Amygdala (tissue), 56 donors: ENCODE results near the gene SCD.
A peak's percentile ranks its signal among the peaks of the same experiment; 100 is the strongest.
"Not testable (repeated sequence)": the region's sequence is repeated elsewhere in the genome, so short reads cannot be mapped to it uniquely, and the experiment has no call there.

ENCODE experiments used
- DNase-seq, 56 donors: peaks; one replicate each; lab custom pipeline; 2025; lab: John Stamatoyannopoulos, UW

The SCD gene

GRCh38 chr10:100346765-100347567, at the start of gene SCD:
Gene SCD, plus strand, starts transcription at chr10:100347233. Its CDS starts 272 bp downstream, at chr10:100347505.
- DNase-seq = peak; percentile 31 to 99 (median 95)

- no peak for DNase-seq
Observed at GRCh38 chr10:100297242-100297641, 49.8 kb upstream of the SCD start.

GRCh38 chr10:100301123-100301522, 45.9 kb upstream of the SCD start:
- DNase-seq = not testable (repeated sequence)

DNA sequence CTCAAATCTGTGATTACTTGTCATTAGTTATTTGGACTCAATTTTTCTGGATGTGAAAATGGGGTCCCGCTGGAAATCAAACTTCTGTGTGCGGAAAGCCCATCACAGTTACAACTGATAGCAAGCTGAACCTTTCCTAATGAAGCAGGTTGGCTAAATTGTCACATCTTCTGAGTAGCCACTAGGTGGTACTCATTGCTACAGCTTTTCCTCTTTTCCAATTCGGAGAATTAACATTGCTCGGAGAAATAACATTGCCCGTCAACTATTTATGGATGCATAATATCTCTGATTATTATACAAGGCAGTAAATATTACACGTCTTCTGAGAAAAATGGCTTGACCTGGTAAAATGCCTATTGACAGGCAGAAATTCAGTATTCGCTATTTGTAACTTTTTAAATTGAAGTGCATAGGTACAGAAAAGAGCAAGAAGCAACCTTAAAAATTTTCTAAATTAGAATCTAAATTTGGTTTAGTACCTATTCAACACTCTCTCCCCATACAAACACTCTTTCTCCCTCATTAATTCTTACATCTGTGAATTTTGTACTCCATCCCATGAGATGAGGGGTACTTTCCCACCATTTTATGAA, 43.2 kb upstream of the SCD start:
- no peak for DNase-seq

DNA sequence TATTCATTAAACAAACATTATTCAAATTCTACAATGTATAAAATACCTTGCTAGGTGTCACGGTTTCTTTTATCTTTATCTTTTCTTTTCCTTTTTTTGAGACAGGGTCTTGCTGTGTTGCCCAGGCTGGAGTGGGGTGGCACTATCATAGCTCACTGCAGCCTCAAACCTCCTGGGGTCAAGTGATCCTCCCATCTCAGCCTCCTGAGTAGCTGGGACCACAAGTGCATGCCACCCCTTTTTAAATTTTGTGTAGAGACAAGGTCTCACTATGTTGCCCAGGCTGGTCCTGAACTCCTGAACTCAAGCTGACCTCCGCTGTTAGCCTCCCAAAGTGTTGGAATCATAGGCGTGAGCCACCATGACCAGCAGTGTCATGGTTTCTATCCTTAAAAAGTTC, 42.6 kb upstream of the SCD start:
- no peak for DNase-seq

DNA sequence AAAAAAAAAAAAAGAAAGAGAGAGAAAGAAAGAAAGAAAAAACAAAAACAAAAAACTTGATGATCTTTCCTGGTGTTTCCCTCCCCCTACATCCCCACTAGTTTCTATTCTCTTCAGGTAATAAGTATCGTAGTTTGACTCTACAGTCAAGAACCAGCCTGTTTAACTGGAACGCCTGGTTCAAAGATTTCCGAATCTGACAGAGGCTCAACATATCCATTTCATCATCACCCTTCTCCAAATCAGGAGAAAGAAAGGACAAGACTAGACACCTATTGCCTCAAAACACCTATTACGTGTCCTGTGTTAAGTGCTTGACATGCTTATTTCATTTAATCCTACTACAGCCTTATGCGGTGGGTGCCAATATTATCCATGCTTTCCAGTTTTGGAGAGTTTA, 40.2 kb upstream of the SCD start:
- DNase-seq = no peak

DNA sequence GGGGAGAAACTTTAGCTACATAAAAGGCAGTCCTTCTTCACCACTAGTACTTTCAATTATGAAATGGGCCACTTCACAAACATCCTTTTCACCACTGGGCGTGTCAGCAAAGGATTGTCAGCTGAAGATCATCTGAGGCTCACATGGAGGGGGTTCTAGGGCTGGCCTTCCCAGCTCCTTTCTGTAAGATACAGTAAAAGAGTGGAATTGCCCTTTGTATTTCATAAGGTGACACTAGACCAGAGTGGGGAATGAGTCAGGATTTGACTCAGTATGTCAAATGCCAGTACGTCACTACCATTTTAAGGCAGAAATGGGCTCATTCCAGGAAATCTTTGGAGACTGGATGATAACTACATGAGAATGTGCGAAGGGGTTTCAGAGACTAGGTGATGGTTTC, 39.3 kb upstream of the SCD start:
- no peak for DNase-seq

GRCh38 chr10:100311298-100311697, 35.7 kb upstream of the SCD start:
- no peak for DNase-seq

GRCh38 chr10:100315615-100316014, 31.4 kb upstream of the SCD start:
- peak in 1 of 56 donors; percentile 3 for DNase-seq

DNA sequence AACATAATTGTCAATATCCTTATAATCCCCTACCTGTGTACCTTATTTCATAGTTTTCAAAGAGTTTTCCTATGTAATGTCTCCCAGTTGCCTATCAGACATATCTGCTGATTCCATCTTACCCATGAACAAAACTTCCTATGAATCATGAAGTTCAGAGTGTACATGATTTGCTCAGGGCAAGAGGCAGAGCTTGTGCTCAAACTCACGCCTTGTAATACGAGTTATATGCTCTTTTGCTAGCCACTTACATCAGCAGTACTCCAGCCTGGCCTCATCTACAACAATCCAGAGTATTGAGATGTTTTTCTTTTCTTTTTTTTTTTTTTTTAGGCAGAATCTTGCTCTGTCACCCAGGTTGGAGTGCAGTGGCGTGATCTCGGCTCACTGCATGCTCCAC, 28.8 kb upstream of the SCD start:
- DNase-seq = no peak

DNA sequence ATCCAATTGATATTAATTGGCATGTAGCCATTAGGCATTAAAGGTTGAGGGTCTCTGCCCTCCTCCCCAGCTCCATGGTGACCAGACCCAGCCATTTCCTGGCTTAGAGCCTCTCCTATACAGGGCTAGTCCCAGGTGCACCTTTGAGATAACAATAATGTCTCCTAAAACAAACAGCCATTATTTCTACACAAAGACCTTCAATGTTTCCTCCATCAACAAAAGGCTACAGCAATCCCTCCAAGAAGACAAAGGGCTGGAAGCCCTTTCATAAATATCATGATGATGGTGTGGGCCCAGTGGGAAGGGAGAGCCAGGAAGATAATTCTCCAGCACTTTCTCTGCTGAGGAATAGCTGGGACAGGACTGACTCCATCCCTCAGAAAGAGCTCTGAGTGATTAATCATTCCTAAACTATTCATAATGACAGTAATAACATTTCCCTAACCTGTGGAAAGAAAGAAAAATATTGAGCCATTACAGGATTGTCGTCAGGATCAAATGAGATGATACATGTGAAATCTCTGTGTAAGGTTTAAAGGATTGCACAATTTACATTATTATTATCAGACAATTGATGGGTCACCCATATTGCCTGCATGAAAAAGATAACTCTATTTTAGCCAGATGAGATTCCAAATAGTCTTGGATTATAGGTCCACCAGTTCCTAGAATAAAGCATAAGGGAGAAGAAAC, 27.2 kb upstream of the SCD start:
- peak in 10 of 56 donors; percentile 3 to 58 (median 26) for DNase-seq

GRCh38 chr10:100325158-100325557, 21.9 kb upstream of the SCD start:
- no peak for DNase-seq

DNA sequence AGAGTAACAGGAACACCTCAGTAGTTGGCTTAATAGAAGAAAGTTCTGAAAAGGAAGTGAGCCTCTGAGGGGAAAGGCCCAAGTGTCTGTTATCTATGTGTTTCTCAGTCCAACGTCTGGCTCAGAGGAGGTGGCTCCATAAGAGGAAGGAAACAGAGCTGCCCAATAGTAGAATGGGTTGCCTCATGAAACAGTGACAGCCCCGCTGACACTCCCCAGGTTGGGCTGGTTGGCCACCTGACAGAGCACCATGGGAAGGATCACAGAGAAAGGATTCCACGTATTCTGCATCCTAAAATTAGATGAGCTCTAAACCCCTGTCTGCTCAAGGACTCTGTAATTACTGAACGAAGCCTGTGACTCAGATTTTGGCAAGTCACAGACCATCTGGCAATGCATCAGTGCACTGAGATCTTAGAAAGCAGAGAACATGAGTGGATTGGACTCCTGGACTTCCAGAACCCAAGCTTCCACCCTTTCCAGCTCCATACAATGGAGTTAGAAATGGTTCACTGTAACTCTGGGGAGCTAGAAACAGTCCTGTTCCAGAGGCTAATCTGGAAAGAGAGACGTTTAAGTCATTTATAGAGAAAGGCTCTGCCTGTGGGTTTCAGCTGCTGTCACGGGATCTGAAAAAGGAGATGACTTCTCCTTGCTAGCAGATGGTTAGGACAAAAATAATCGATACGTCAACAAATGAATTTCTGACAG, 19.9 kb upstream of the SCD start:
- DNase-seq = peak in 17 of 56 donors; percentile 9 to 61 (median 28)

- DNase-seq = peak in 2 of 56 donors; percentile 20 to 41
Observed at GRCh38 chr10:100327718-100328009, 19.4 kb upstream of the SCD start.

- no peak for DNase-seq
Observed at GRCh38 chr10:100328198-100328597, 18.8 kb upstream of the SCD start.

DNA sequence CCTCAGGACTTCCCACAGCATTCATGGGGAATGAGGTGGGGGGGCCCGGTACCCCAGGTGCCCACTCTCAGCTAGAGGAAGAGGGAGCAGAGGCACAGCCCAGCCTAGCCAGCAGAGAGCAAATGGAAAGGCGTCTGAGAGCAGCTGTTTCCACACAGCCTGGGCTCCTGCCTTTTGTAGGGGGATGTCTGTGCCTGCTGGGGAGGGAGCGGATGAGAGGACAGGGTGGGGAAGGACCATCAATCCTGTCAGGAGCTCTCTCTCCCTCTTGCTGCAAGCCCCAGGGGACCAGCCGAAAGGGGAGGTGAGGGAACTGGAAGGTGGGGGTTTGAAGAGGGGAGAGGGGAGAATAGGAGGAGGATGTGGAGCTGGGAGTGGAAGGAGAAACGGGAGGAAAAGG, 17.0 kb upstream of the SCD start, which contains the start of gene PKD2L1:
Gene PKD2L1 (minus strand): TSS at position 150 of the 400 bp plus-strand sequence. CDS start 125 bp downstream, at position 25.
- no peak for DNase-seq

DNA sequence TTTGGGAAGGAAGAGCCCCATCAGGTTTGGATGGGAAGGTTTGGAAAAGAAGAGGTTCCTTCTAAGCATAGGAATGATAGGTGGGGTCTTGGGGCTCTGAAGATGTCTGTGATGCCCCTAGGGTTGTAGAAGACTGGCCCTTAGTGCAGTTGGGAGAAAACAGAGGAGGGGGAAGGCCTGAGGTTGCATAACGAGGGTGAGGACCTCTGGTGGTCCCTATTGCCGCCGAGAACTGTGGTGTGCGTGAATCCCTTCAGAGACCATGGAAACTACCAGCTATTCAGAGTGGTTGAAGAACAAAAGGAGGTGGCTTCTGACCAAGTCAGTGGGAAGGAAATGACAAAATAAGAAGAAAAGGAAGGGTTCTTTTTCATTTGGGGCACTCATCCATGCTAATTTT, 13.9 kb upstream of the SCD start:
- DNase-seq = no peak

- no peak for DNase-seq
Observed at GRCh38 chr10:100333661-100334440, 13.2 kb upstream of the SCD start.

DNA sequence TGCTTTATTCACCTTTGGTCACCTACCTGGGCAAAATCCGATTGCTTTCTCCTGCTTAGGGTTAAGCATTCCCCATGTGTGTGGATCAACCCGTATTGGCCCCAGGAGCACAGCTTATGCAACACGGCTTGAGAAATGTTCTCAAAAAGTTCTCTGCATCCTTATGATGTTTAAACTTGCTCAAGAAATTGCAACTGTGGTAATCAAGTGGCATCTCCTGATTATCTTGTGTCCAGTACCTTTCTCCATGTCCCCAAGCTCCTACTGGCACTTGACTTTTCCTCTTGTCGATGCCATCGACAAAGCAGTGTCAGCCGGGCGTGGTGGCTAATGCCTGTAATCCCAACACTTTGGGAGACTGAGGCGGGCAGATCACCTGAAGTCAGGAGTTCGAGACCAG, 12.3 kb upstream of the SCD start:
- DNase-seq = no peak

- DNase-seq = peak in 47 of 56 donors; percentile 10 to 88 (median 49)
Observed at GRCh38 chr10:100338434-100339036, 8.5 kb upstream of the SCD start.
